ENCODE measurements around the gene GMEB2. TPM values are rescaled to one million over a fixed set of nuclear protein-coding genes. Genes with fewer than 3 reads are reported as not detected.
"Not testable (repeated sequence)": the region's sequence is repeated elsewhere in the genome, so short reads cannot be mapped to it uniquely, and the experiment has no call there.

GMEB2 gene
- polyA plus RNA-seq, 1 donor, result 6.8 TPM

- no peak for DNase-seq (ENCODE audit: low read depth)
Observed at GRCh38 chr20:63657260-63657936, 30.5 kb upstream of the GMEB2 start.

GRCh38 chr20:63656451-63656850, 29.6 kb upstream of the GMEB2 start:
- DNase-seq (ENCODE audit: low read depth), result no peak

- no peak for DNase-seq (ENCODE audit: low read depth)
Observed at GRCh38 chr20:63655249-63655648, 28.3 kb upstream of the GMEB2 start.

- DNase-seq (ENCODE audit: low read depth), result no peak
Observed at GRCh38 chr20:63653974-63654668, 27.2 kb upstream of the GMEB2 start.

- DNase-seq (ENCODE audit: low read depth), result peak; percentile 47
Observed at GRCh38 chr20:63653041-63653973, 26.4 kb upstream of the GMEB2 start, which contains the start of gene STMN3. Gene STMN3, minus strand, starts transcription at chr20:63653424. Its CDS starts 79 bp downstream, at chr20:63653345.

GRCh38 chr20:63652192-63652980, 25.5 kb upstream of the GMEB2 start:
- no peak for DNase-seq (ENCODE audit: low read depth)

- no peak for DNase-seq (ENCODE audit: low read depth)
Observed at GRCh38 chr20:63651942-63652191, 25.0 kb upstream of the GMEB2 start.

- DNase-seq (ENCODE audit: low read depth), result not testable (repeated sequence)
Observed at GRCh38 chr20:63650486-63650885, 23.6 kb upstream of the GMEB2 start.

- no peak for DNase-seq (ENCODE audit: low read depth)
Observed at GRCh38 chr20:63648895-63649589, 22.1 kb upstream of the GMEB2 start.

- DNase-seq (ENCODE audit: low read depth), result no peak
Observed at GRCh38 chr20:63648190-63648589, 21.3 kb upstream of the GMEB2 start.

GRCh38 chr20:63645218-63645617, 18.3 kb upstream of the GMEB2 start:
- no peak for DNase-seq (ENCODE audit: low read depth)

GRCh38 chr20:63643946-63644345, 17.0 kb upstream of the GMEB2 start:
- DNase-seq (ENCODE audit: low read depth), result no peak

GRCh38 chr20:63643499-63643898, 16.6 kb upstream of the GMEB2 start:
- no peak for DNase-seq (ENCODE audit: low read depth)

- no peak for DNase-seq (ENCODE audit: low read depth)
Observed at GRCh38 chr20:63642527-63643247, 15.8 kb upstream of the GMEB2 start.

GRCh38 chr20:63641792-63642523, 15.1 kb upstream of the GMEB2 start:
- DNase-seq (ENCODE audit: low read depth), result no peak

- DNase-seq (ENCODE audit: low read depth), result no peak
Observed at GRCh38 chr20:63641146-63641791, 14.4 kb upstream of the GMEB2 start.

GRCh38 chr20:63640686-63641085, 13.8 kb upstream of the GMEB2 start:
- not testable (repeated sequence) for DNase-seq (ENCODE audit: low read depth)

- no peak for DNase-seq (ENCODE audit: low read depth)
Observed at GRCh38 chr20:63640086-63640485, 13.2 kb upstream of the GMEB2 start.

Data from forelimb muscle (tissue), 1 donor.